HG03039 (cell line): ENCODE measurements around the gene GTF2A2.
"Not testable (repeated sequence)": the region's sequence is repeated elsewhere in the genome, so short reads cannot be mapped to it uniquely, and the experiment has no call there.

Source experiments
- ATAC-seq: cut with Tn5 transposase; IDR thresholded peaks from one replicate; pipeline ENCODE4 v1.9.1; 2021; ENCODE audit warnings: mild to moderate bottlenecking, moderate library complexity; ENCODE audit not compliant: unreplicated experiment

GTF2A2 gene

DNA sequence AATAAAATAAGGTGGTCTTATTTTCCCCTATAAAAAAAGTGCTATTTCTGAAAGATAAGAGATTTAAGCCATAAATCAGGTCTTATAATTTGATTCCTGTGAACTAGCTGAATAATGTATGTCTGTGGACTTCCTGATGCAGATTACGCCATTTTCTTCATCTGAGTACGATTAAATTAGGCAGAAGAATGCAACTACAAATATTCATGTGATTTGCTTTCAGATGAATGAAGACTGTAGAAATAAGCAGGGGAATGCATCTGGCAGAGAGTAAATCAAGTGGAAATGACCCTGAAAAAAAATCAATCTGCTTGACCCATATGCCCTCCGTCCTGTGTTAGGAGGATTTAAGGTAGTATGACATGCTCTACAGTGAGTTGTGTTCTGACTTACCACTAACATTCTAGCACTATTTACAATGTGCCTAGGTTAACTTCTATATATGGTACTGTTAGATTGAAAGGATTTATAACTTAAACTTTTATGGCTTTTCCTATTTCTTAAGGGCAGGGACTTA lies 17.1 kb upstream of the GTF2A2 start:
- ATAC-seq: no peak

DNA sequence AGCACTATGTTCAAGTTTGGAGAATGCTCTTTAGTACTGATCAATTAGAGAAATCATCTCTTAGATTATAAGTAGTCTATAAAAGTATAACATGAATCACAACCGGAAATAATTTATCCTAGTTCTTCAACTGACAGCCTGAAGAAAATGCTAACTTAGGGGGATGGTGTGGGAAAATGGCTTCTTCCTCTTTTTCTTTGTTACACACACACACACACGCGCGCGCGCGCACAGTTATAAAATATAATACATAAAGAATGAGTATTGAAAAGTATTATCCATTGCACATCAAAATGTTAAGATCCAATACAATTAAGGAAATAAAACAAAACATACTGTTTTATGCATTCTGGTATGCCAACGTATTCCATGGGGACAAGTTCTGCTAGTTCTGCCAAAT lies 11.2 kb upstream of the GTF2A2 start:
- no peak for ATAC-seq

- ATAC-seq: no peak
Observed at GRCh38 chr15:59662260-59662659, 4.9 kb upstream of the GTF2A2 start.

GRCh38 chr15:59659366-59659765 lies 2.1 kb upstream of the GTF2A2 start:
- ATAC-seq: no peak

DNA sequence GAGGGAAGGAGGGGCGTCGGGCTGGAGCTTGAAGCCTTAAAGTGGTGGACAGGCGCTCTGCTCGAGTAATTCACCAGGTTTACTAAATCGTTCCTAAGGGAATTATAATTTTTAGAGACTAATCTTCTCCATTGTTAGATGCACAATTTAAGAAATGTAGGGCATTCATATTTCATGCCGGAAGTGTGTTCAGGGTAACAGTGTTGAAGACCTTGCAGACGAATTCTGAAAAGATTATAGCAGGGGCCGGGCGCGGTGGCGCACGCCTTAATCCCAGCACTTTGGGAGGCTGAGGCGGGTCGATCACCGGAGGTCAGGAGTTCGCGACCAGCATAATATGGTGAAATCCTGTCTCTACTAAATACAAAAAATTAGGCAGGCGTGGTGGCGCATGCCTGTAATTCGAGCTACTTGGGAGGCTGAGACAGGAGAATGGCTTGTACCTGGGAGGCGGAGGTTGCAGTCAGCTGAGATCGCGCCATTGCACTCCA lies 365 bp upstream of the GTF2A2 start:
- no peak for ATAC-seq

DNA sequence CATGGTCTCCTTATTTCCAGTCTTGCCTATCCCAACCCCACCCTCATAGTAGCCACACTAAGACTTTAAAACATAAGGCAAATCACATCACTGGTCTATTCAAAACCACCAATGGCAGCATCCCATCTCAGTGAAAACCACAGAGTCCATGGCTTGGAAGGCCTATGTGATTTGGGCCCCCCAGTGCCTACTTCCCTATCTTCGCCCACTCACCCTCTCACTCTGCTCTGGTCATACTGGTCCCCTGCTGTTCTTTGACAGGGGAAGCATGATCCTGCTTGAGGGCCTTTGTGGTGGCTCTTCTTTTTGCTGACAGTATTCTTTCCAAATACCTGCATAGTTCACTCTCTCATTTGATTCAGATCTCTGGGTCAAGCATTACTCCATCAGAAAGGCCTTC lies 3.3 kb downstream of the GTF2A2 start:
- no peak for ATAC-seq

- ATAC-seq: no peak
Observed at GRCh38 chr15:59649603-59650002, 7.7 kb downstream of the GTF2A2 start.

DNA sequence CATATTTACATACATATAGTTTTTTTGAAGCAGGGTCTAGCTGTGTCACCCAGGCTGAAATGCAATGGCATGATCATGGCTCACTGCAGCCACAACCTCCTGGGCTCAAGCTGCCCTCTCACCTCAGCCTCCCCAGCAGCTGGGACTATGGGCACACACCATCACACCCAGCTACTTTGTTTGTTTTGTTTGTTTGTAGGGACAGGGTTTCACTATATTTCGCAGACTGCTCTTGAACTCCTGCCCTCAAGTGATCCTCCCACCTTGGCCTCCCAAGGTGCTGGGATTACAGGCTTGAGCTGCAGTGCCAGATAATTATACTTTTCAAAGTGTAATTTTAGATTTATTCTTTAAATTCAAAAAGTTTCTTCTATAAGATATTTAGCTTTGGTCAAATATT lies 10.2 kb downstream of the GTF2A2 start:
- no peak for ATAC-seq

GRCh38 chr15:59646277-59646676 lies 11.0 kb downstream of the GTF2A2 start:
- ATAC-seq: no peak

DNA sequence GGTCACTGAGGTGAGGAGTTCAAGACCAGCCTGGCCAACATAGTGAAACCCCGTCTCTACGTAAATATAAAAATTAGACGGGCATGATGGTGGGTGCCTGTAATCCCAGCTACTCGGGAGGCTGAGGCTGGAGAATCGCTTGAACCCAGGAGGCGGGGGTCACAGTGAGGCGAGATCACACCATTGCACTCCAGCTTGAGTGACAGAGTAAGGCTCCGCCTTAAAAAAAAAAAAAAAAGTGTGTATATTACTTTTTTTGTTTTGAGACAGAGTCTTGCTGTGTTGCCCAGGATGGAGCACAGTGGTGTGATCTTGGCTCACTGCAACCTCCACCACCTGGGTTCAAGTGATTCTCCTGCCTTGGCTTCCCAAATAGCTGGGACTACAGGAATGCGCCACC lies 11.5 kb downstream of the GTF2A2 start:
- not testable (repeated sequence) for ATAC-seq

GRCh38 chr15:59644756-59645155 lies 12.6 kb downstream of the GTF2A2 start:
- ATAC-seq: no peak

- no peak for ATAC-seq
Observed at GRCh38 chr15:59642351-59642750, 15.0 kb downstream of the GTF2A2 start.

- not testable (repeated sequence) for ATAC-seq
Observed at GRCh38 chr15:59637507-59637906, 19.8 kb downstream of the GTF2A2 start.

DNA sequence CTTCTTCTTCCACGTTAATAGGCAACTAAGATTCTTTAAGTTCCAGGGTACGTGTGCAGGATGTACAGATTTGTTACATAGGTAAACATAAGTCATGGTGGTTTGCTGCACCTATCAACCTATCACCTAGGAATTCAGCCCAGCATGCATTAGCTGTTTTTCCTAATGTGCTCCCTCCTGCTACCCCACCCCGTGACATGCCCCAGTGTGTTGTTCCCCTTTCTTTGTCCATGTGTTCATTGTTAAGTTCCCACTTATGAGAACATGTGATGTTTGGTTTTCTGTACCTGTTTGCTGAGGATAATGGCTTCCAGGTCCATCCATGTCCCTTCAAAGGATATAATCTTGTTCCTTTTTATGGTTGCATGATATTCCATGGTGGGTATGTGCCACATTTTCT lies 21.1 kb downstream of the GTF2A2 start:
- ATAC-seq: no peak

- ATAC-seq: no peak
Observed at GRCh38 chr15:59632714-59633113, 24.6 kb downstream of the GTF2A2 start.

- no peak for ATAC-seq
Observed at GRCh38 chr15:59622289-59622688, 35.0 kb downstream of the GTF2A2 start.

DNA sequence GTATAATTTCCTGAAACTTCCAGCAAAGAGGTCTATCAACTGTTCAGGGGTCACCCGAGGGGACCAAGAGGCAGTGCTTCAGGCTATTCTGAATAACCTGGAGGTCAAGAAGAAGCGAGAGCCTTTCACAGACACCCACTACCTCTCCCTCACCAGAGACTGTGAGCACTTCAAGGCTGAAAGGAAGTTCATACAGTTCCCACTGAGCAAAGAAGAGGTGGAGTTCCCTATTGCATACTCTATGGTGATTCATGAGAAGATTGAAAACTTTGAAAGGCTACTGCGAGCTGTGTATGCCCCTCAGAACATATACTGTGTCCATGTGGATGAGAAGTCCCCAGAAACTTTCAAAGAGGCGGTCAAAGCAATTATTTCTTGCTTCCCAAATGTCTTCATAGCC lies 38.9 kb downstream of the GTF2A2 start:
- no peak for ATAC-seq

- no peak for ATAC-seq
Observed at GRCh38 chr15:59616379-59616778, 40.9 kb downstream of the GTF2A2 start.

GRCh38 chr15:59615661-59616060 lies 41.7 kb downstream of the GTF2A2 start:
- ATAC-seq: no peak

GRCh38 chr15:59614153-59614552 lies 43.2 kb downstream of the GTF2A2 start:
- ATAC-seq: no peak

- no peak for ATAC-seq
Observed at GRCh38 chr15:59611276-59612260, 45.7 kb downstream of the GTF2A2 start, which contains the start of gene GCNT3. GCNT3 (plus strand) TSS chr15:59611783; CDS start chr15:59618239, 6,456 bp downstream.
